Activated CD8-positive, alpha-beta memory T cell treated with anti-CD3 and anti-CD28 coated beads for 48 hours (primary cell): ENCODE results near the gene MED13.
"Not testable (repeated sequence)": the region's sequence is repeated elsewhere in the genome, so short reads cannot be mapped to it uniquely, and the experiment has no call there.

Experiments used
- DNase-seq, 3 experiments: peaks; one replicate each; pipeline ENCODE4 v3.0.0-alpha.2; 2020; ENCODE audit warnings: low read depth in 2 of 3, low spot score in 2 of 3

Gene MED13

DNA sequence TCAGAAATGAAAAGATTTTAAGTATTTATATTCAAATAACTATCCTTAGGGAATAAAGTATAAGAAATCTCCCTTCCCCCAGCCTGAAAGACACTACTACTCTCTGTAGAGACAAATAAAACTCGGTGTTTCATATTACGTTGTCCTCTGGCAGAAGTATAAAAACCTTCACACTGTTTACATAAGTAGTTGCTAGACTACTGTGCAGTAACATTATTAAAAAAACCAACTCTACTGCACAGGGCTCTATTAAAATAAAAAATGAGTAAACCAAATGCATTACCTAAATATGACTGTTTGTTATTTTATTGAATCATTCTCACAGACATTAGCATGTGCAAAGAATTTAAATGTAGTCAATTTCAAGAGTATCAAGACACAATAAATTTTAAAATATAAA, 67.4 kb downstream of the MED13 start:
- DNase-seq, result no peak

DNA sequence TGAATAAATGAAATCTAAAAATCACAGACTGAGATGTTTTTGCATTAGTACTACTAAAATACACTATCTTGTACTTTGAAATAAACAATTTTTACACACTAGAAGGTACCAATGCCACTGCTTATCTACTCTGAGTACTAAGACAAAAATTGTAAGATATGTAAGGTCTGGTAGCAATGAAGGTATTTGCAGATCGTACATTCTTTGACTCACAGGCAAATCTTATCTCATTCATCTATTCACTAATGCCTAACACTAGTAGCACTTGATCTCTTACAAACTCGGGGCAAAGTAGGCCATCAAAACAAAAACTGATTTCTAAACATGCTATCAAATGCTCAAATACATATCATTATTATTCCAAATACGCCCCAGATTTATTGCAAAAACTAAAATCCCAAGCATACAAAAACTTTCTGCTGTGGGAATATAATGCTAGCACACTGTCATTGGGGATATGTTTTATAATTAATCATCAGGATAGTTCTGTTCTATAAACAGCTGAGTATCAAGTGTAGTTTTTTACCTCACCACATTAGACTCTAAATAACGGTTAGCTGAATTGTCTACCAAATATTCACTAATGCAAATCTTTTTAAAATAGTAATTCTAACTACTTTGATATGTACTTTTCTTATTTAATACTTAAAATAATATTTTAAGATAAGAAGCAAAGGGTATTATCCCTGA, 68.0 kb downstream of the MED13 start:
- DNase-seq, result no peak

DNA sequence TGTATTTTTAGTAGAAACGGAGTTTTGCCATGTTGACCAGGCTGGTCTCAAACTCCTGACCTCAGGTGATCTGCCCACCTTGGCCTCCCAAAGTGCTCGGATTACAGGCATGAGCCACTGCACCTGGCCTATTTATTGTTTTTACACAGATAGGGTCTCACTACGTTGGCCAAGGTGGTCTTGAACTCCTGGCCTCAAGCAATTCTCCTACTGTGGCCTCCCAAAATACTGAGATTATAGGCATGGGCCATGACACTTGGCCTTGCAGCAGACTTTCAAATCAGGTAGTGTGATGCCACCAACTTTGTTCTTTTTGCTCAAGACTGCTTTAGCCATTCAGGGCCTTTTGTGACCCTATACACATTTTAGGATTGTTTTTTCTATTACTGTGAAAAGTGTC, 75.6 kb downstream of the MED13 start:
- no peak for DNase-seq

DNA sequence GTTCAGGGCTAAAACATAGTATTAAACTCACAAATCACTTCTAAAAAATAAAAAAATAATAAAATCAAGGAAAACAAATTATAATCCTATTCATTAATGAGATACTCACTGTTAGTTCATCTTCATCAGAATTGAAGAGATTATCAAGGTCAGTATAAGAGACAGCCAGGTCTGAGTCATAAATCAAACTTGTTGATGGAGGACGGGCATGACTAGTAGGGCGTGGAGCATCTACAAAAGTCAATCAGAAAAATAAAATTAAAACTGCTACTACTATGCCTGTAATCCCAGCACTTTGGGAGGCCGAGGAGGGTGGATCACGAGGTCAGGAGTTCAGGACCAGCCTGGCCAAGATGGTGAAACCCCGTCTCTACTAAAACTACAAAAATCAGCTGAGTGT, 78.2 kb downstream of the MED13 start:
- no peak for DNase-seq

DNA sequence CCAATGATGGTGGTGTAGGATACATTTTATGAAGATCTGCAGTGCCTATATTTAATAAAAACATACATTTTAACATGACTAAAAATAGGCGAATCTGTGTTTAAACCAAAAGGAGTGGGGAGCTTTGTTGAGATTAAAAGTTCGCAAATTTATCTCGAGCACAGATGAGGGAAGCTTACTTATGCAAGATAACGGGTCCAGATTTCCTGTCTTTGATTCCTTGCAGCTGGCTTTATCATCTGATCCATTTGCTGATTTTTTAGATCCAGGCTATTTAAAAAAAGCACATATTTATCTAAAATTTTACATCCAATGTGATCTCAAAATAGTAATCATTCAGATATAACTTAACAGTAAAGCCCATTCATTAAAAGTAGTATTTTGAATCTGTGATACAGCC, 80.3 kb downstream of the MED13 start:
- no peak for DNase-seq

DNA sequence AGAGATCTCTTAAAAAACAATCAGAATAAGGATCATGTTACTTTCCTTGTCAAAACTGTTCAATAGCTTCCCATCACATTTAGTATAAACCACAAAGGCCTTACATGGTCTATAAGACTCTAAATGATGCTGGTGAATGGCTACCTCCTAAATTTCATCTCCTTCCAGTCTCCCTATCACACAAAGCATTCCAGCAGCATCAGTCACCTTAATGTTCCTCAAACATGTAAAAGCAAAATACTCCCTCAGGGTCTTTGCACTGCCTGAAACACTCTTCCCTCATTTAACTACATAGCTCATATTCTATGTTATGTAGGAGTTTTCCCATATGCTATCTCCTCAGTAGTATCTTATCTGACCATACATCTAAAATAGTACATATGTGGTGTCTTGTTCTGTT, 83.8 kb downstream of the MED13 start:
- no peak for DNase-seq

DNA sequence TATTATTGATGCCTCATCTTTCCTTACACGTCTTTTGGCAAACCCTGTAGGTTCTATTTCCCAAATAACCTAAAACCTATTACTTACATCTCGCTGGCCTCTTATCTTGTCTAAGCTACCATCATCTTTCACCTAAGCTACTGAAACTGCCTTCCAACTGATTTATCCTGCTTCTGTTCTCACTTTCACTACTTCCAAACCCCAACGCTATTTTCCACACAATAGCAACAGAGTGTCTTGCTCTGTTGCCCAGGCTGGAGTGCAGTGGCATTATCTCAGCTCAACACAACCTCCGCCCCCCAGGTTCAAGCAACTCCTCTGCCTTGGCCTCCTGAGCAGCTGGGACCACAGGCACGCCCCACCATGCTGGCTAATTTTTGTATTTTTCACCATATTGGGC, 84.5 kb downstream of the MED13 start:
- no peak for DNase-seq

DNA sequence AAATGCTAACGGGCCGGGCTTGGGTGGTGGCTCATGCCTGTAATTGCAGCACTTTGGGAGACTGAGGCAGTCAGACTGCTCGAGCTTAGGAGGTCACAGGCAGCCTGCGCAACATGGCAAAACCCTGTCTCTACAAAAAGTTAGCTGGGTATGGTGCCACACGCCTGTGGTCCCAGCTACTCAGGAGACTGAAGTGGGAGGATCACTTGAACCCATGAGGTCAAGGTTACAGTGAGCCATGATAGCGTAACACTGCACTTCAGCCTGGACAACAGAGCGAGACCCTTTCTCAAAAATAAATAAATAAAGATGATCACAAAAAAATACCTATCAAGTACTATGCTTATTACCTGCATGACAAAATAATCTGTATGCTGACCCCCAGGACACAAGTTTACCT, 91.0 kb downstream of the MED13 start:
- no peak for DNase-seq

DNA sequence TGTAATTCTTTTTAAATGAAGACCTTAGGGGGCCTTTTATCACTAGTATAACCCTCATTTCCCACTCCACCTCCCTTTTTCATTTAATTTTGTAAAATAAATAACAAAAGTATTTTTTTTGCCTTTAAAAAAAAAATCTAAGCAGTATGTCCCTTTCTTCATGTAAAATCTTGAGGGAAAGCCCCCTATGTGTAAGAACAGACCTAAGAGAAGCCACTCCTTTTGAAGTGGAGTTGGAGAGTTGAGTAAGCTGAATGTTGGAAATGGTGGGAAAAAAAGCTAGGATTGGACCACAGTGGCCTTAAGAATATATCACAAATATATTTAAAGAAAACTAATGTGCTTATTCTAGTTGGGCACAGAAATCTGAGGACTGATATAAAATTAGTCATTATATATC, 92.8 kb downstream of the MED13 start:
- DNase-seq, result no peak

DNA sequence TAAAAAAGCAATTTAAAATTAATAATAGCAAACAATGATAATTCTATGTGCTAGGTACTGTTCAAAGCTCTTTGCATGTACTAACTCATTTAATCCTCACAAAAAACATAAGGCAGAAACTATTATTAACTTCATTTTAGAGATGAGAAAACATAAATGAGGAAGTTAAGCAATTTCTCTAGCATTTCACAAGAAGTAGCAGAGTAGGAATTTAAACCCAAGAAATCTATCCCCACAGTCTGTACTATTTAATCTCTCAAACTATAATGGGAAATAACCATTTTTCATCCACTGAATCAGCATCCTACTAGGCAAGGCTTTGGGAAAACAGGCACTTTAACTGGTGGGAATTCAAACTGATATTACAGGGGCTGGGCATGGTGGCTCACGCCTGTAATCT, 95.0 kb downstream of the MED13 start:
- DNase-seq, result no peak

DNA sequence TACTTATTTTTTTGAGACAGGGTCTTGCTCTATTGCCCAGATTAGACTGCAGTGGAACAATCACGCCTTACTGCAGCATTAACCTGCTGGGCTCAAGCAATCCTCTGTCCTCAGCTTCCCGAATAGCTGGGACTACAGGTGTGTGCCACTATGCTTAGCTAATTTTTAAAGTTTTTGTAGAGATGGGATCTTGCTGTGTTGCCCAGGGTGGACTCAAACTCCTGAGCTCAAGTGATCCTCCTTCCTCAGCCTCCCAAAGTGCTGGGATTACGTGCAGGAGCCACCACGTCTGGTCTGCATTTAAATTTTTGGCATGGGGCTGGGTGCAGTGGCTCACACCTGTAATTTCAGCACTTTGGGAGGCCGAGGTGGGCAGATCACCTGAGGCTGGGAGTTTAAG, 96.3 kb downstream of the MED13 start:
- DNase-seq, result no peak

DNA sequence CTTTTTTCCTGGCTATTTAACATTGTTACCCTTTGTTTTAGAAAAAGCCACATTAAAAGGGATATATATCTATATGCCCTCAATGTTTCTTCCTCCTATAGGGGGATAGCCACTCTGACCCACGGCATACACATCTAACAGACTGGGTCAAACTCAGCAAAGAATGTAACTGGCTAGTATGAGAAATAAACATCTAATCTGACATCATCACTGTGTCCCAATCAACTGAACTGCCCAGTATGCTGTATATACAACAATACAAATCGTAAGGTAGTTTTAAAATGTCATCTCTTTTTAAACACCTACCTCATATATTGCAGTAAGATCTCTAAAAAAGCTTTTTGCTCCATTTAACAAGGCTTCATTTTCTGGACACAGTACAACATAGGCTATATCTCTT, 97.3 kb downstream of the MED13 start:
- DNase-seq, result no peak

DNA sequence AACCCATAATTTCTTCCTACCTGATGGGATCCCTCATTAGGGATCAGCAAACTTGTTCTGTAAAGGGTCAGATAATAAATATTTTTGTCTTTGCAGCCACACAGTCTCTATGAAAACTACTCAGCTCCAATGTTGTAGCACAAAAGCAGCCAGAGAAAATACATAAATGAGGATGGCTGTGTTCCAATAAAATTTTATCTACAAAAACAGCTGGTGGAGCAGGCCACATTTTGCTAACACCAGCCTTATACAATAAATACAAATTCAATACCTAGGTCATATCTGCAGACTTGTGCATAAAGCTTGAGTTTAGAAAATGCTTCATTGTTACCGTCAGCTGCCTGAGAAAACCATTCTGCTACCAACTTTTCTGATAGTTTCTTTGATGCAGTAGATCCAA, 98.9 kb downstream of the MED13 start:
- no peak for DNase-seq

DNA sequence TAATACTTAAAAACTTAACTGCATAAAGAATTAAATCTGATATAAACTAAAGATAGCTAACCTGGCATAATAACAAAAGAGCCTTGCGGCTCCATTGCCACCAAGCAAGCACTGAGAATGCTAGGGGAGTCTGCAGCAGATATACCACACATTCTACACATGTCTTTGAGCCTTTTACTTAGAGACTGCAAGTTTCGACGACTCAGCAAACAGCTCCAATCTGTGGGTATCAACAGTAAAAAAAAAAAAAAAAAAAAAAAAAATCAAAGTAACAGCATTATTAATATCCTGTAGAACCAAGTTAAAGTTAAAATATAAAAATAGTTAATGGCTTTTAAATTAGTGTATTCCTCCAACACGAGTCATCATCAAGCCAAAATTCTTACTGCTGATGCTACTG, 109.5 kb downstream of the MED13 start:
- no peak for DNase-seq

DNA sequence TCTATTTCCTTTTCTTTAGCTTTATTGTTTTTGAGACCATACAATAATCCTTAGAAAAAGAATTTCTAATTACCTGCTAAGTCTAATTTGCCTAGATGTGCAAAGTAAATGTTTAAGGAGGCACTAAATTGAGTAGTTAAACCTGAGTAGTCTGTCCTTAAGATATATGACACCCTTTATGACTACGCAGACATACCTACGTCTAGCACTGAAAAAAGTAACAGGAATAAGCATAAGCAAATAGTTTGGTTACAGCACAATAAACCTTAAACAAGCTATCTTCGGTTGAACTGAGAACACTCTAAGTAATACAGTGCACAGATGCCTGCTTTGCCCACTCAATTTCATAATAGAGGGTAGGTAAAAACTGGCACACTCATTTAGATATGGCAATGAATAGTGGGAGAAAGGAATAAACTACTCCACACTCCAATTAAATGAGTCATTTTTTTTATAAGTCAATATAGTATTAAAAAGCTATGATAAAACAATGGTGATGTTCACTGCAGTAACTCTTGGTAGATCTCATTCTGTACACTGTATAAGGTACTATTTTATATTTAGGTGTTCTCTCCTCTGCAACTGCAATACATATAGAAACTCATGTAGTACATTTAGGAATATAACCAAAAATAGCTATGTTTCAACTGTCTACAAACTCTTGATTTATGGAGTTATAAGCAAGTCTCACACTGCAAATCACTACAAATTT, 117.6 kb downstream of the MED13 start:
- DNase-seq, result no peak

DNA sequence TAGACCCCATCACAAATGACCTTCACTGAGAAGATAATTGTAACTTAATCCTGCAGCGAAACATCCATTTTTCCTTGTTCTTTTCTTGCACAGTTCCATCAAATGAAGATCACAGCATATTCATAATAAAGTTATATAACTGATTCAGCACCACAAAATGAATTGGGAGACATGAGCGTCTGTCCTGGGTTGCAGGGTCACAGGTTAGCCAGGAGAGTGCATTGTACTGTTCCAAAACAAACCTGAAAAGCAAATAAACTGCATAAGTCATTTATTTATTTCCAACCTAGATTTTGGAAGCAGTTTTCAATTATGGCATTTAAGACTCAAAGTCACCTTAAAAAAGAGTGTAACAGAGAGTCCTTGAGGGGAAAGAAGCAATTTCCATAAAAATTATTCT, 118.7 kb downstream of the MED13 start:
- no peak for DNase-seq

DNA sequence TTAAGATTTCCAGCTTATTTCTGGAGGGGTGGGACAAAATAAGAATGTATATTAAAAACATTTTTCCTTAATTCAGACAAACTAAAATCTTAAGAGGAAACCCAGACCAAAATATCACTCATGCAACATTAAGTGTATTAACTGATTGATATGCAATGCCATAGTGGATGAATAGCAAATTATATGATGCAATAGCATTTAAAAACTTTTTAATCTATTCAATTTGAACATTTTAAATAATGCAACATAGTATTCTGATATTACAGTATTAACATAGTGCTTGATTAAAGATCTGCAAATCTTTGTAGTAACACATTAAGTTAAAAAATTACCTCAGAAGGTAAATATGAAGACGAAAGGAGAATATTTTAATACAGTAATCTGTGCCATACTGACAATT, 122.0 kb downstream of the MED13 start:
- no peak for DNase-seq

DNA sequence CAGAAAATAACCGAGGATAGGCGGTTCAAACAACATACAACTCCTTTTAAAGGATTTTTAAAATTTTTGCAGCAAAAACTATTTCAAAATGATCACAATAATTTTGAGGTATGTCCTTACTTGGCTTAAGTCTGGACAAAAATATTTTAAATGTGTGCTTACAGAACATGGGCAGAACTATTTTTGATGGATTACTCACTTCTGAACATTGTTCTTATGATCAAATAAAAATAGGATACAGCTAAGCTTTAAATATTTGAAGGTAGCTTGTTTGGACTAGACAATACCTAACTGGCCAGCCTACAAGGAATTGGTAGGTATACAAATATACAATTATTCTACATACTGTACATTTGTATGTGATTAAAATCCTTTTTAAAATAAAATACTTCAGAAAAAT, 123.0 kb downstream of the MED13 start:
- DNase-seq, result no peak

DNA sequence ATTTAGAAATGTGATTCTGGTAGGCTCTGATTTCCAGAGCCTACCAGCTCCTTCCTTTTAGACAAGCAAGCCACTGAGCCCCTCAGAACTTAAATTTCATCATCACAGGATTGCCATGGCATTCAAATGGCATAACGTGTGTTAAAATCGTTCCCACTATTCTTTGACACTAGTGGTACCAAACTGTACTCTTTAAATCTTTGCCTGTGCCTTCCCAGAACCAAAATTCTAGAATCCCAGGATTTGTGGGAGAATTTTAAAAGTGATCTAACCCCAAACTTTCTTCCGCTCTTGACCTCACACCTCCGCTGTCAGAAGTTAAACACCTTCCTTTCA, 137.0 kb downstream of the MED13 start:
- no peak for DNase-seq

DNA sequence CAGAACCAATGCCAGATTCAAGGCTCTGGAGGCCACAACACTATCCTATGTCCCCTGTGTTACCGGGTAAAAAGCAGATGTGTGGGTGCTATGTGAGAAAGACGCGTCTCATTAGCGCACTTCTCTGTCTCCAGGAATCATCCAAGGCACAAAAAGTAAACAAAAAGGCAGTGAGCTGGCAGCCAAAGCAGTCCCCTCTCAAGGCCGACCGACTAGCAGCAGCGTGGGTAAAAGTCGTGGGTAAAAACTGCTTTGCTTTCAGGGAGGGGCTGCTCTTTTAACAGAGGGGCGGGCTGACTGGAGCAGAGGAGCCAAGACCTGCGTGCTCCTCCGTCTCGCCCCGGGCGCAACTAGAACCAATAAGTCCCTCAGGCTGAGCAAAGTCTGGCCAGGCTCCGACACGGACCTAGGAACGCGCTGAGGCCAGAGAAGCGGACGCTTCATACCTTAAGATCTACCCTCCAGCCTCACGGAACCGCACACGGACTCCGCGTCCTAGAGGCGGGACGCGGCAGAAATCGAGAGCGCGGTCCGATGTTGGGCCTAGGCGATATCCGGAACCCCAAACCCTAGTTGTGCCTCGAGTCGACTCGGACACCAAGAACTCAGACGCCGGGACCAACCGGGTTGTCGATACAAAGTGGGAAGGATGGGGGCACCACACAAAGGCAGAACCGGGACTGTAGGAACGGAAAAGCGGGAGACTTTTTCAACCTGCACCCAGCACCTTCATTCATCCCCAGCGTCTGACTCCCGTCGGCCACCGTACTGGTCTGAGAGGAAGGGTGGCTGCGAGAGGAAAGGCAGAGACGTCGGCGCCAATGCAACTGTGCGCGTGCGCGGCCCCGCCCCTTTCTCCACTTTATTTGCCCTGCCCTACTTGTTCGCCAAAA, 137.6 kb downstream of the MED13 start, which contains the start of gene INTS2:
Gene INTS2 (minus strand): TSS at position 775 of the 893 bp plus-strand sequence. CDS start 1,338 bp downstream, outside the sequence.
- DNase-seq, result peak; percentile 82 to 97 (median 85)

DNA sequence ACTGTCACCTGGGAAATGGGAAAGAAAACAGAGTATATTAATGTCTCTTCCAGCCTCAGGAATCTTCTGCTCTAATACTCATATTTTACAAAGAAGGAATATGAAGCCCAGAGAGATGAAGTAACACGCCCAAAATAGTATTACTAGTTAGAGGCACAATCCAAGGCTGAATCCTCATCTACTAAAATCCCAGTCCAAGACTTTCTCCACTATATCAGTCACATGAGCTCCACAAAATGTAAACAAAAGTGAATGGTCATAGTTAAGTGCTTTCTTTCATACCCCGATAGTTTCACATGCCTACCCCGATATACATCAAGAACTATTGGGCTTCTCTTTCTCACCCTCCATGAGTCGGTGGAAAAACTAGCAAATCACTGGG, 138.3 kb downstream of the MED13 start:
- no peak for DNase-seq

DNA sequence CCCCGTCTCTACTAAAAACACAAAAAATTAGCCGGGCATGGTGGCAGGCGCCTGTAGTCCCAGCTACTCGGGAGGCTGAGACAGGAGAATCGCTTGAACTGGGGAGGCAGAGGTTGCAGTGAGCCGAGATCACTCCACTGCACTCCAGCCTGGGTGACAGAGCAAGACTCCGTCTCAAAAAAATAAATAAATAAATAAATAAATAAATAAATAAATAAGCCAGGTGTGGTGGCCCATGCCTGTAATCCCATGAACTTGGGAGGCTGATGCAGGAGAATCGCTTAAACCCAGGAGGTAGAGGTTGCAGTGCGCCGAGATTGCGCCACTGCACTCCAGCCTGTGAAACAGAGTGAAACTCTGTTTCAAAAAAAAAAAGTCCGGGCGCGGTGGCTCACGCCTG, 149.9 kb downstream of the MED13 start:
- DNase-seq, result not testable (repeated sequence)
